B cell (primary cell): ENCODE data around the gene PARP15.

Source experiments
- CTCF ChIP-seq: fragments of 200-600 bp; IDR thresholded peaks from one replicate; pipeline ENCODE4 v1.8.0; 2022; ENCODE audit warnings: antibody characterized with exemption, mild to moderate bottlenecking
- EZH2 ChIP-seq: IDR thresholded peaks from 2 replicates; pipeline ENCODE4 v1.6.1; 2012; ENCODE audit warnings: borderline replicate concordance, low read depth, mild to moderate bottlenecking, moderate library complexity, low read length; ENCODE audit not compliant: insufficient read depth, poor library complexity, severe bottlenecking

DNA sequence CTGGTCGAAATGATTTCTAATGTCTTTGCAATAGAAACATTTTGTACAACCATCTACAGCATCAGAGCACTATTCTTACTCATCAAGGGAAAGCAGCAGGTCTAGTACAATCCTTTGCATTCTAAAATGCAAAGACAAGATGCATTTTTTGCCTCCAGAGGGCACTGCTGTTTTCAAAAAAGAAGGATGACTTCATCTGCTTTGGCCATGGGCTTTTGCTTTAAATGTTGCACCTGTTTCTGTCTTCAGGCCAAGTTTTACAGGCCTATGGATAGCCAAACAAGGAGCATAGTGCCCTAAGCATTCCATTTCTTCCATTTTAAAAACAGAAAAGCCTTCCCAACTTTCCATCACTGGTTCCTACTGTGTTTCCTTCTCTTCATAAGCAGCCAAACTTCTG, 16.8 kb upstream of the PARP15 start:
- peak; percentile 82 for TF ChIP-seq CTCF
- TF ChIP-seq EZH2: no peak
